GM21576 (cell line): ENCODE results near the gene MSMO1.
"Not testable (repeated sequence)": the region's sequence is repeated elsewhere in the genome, so short reads cannot be mapped to it uniquely, and the experiment has no call there.

Experiments used
- ATAC-seq: cut with Tn5 transposase; IDR thresholded peaks from one replicate; pipeline ENCODE4 v1.9.1; 2021; ENCODE audit warnings: mild to moderate bottlenecking, moderate library complexity; ENCODE audit not compliant: unreplicated experiment

The MSMO1 gene

DNA sequence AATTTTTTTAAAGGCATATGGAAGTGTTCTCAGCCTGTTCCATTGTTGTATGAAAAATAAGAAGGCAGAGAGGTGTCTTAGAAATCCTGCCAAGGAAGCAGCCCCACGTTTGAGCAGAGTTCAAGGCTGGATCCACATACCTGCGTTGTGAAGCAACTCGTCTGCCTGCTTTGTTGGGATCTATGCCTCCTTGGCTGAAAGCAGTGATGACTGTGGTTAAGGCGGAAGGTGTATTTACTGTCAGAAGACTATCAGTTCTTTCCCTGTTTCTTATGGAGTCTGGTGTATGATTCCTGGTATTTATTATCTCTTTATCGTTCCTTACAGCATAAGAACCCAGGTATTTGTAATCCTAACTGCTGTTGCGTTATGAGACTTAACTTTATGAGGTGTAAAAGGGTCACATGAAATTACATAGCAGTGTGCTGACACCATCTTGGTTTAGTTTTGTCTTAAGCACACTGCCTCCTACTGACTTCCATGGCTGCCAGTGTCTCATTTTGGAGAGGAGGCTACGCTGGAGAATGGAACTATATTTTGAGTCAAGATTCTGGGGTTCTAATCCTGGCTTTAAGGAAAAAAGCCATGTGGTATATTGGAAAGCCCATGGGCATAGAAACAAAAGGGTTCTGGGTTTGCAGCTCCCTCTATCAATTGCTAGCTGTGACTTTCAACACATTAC is 3.1 kb upstream of the MSMO1 start:
- ATAC-seq = no peak

- ATAC-seq = no peak
Observed at GRCh38 chr4:165324918-165325304, 2.6 kb upstream of the MSMO1 start.

GRCh38 chr4:165325732-165326512 is 1.5 kb upstream of the MSMO1 start:
- no peak for ATAC-seq

DNA sequence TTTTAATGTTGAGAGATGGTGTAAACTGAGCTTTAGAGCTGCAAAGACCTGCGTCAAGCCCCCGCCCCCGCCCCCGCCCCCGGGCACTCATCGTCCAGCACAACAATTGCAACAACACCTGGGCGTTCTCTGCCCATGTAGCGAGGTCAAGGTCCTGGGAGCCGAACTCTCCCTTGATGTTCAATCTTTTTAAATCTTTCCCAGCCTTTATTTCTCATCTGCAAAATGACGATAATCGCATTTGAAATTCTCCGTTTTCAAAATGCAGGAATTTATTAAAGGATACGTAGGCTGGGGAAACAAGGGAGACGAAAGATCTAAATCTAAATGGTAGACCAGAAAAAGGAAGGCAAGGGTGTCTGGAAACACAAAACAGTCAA is 648 bp upstream of the MSMO1 start:
- ATAC-seq = peak; percentile 18

DNA sequence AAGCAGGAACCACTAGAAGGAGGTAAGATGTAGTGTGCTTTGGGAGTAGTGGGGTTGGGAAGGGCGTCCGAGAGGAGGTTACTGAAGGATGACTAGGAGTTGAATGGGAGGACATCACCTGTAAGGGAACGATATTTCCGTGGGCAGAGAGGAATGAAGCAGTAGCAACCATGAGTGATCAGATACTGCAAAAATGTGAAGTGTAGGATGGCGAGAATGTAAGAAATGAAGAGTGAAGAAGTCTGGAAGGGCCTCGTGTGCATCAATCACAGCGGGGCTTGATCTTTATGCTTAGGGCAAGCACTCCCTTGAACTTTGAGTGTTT is 594 bp downstream of the MSMO1 start:
- no peak for ATAC-seq

GRCh38 chr4:165328708-165329107 is 1.2 kb downstream of the MSMO1 start:
- no peak for ATAC-seq

- no peak for ATAC-seq
Observed at GRCh38 chr4:165330071-165330470, 2.6 kb downstream of the MSMO1 start.

GRCh38 chr4:165330666-165331065 is 3.2 kb downstream of the MSMO1 start:
- no peak for ATAC-seq

DNA sequence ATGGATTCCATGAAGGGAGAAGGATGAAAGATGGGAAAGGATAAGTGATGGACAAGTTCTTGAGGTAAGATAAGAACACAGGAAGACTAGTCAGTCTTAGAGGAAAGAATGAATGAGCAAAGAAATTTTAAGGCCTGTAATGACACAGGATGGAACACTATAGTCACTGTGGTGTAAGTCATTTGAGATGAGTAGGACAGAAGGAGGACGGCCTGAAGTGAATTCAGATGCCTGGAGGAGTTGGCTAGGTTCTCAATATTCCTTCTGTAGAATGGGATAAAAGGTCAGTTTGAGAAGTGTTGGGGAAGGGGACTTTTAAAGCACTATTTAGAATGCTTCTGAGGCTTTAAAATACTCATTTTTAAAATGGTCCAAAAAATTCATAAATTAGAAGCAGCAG is 3.9 kb downstream of the MSMO1 start:
- ATAC-seq = no peak

DNA sequence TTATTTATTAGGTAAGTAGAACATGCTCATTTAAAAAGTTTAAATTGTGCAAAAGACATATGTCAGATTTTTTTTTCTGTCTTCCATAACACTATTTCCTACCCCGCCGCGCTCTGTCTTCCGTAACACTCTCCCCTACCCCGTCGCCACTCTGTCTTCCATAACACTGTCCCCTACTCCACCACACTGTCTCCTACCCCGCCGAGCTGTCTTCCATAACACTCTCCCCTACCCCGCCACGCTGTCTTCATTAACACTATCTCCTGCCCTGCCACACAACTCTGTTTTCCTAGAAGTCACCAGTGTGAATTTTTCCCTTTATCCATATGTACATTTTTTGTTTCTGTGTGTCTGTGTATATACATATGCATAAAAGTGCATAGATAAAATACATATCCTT is 4.4 kb downstream of the MSMO1 start:
- no peak for ATAC-seq

GRCh38 chr4:165332502-165332901 is 5.0 kb downstream of the MSMO1 start:
- ATAC-seq = no peak

DNA sequence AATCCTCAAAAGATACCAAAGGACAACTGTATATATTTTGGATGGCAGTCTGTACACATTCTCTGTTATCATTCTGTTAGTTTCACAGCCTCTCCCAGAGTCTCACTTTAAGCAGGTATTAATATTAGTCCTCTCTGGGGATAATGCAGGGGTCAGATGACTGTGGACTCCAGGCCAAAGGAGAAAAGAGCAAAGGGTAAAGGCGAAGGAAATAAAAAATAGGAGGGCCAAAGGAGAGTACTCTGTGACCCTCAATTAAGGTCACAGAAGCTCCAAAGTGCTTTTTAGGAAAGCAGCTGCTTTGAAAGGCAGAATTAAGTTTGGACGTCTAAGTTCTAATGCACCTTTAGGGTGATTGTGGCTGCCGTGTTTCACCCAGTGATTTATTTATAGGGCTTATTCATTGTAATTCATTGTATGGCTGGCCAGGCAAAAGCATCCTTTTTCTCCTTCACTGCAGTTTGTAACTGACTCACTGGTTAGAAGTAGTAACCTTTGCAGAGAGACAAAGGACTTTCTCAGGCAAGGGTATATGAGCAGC is 7.8 kb downstream of the MSMO1 start:
- ATAC-seq = no peak

GRCh38 chr4:165336743-165337142 is 9.3 kb downstream of the MSMO1 start:
- ATAC-seq = no peak

GRCh38 chr4:165342340-165342739 is 14.9 kb downstream of the MSMO1 start:
- ATAC-seq = not testable (repeated sequence)

- no peak for ATAC-seq
Observed at GRCh38 chr4:165343353-165344191, 16.1 kb downstream of the MSMO1 start.

GRCh38 chr4:165345666-165346417 is 18.4 kb downstream of the MSMO1 start:
- no peak for ATAC-seq

- ATAC-seq = no peak
Observed at GRCh38 chr4:165347647-165348569, 20.4 kb downstream of the MSMO1 start.

GRCh38 chr4:165351359-165352130 is 24.1 kb downstream of the MSMO1 start:
- ATAC-seq = no peak

GRCh38 chr4:165355900-165356300 is 28.4 kb downstream of the MSMO1 start:
- no peak for ATAC-seq
